HG03103 (cell line): Measurements from ENCODE around the gene NGFR.
"Not testable (repeated sequence)": the region's sequence is repeated elsewhere in the genome, so short reads cannot be mapped to it uniquely, and the experiment has no call there.

Source experiments
- ATAC-seq: cut with Tn5 transposase; IDR thresholded peaks from one replicate; pipeline ENCODE4 v1.9.1; 2021; ENCODE audit warnings: low read depth; ENCODE audit not compliant: unreplicated experiment

Gene NGFR

DNA sequence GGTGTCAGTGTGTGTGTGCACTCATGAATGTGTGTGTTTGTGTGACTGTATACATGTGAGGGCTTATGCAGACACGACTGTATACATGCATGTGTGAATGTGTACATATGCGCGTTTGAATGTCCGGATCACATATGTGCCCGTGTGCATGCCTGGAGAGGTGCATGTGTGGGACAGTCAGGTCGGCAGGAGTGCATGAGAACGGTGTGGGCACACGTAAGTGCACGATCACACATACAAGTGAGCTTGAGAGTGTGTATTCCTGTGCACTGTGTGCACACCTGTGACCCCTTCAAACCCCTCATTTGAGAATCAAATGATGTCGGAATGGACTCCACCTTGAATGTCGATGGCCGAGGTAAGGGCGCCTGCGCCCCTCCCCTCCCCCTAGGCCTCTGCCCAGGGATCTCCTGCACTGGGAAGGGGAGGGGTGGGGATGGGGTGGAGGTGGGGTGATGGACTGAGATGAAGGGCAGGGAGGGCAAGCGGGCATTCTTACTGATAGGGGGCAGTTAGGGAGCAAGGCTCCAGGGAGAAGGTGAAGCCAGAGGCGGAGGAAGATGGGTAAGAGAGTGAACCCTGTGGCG is 601 bp upstream of the NGFR start:
- no peak for ATAC-seq

DNA sequence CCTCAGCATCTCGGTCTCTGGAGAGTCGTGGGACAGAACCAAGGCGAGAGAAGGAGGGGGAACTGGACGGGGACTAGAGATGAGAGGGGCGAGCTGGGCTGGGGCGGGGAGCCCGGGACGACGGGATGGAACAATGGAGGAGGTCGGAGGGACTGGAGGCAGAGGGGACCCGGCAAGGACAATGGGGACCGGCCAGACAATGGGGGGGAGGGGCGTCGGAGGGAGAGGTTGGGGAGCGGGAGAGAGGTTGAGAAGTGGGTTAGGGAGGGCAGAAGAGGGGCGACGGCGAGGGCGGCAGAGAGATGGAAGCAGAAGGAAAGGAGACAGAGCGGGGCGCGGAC is 719 bp downstream of the NGFR start:
- no peak for ATAC-seq

DNA sequence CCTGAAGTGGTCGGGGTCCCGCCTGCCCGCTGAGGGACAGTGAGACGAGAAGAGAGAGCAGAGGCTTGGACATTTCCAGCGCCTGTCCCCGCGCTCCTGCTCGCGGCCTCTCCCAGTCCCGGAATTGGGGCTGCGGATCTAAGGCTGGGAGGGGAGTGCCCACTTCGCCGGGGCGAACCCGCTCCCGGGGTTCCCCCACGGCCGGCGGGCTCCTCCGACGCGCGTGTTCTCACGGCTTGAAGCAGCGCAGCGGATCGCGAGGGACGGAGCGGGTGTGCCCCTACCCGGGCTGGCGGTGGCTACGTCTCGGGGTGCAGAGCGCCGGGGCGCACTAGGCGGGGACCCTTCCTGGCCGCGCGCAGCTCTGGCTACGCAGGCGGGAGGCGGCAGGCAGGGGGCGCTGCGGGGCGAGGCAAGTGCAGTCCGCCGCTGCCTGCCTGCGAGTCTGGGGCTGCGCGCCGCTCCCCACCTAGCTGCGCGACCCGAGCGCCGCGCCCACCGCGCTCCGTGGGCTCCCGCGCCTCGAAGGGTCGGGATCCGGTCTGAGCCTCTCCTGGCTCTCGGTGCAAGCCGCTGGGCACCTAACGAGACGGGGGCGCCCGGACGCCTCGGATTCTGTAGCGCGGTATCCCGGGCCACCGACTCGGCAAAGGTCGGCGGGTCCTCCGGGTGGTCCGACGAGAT is 1.2 kb downstream of the NGFR start:
- ATAC-seq = no peak

DNA sequence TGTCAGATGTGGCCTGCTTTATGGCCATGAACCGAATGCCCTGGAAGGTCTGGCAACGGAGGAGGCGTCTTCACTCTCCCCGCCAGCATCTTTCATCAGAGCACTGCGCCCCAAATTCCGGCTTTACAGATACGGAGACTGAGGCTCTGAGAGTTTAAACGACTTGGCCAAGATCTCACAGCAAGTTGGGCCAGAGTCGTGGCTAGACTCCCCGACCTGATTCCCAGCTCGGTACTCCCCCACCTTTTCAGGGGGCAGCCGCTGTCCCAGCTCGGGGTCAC is 1.7 kb downstream of the NGFR start:
- no peak for ATAC-seq

DNA sequence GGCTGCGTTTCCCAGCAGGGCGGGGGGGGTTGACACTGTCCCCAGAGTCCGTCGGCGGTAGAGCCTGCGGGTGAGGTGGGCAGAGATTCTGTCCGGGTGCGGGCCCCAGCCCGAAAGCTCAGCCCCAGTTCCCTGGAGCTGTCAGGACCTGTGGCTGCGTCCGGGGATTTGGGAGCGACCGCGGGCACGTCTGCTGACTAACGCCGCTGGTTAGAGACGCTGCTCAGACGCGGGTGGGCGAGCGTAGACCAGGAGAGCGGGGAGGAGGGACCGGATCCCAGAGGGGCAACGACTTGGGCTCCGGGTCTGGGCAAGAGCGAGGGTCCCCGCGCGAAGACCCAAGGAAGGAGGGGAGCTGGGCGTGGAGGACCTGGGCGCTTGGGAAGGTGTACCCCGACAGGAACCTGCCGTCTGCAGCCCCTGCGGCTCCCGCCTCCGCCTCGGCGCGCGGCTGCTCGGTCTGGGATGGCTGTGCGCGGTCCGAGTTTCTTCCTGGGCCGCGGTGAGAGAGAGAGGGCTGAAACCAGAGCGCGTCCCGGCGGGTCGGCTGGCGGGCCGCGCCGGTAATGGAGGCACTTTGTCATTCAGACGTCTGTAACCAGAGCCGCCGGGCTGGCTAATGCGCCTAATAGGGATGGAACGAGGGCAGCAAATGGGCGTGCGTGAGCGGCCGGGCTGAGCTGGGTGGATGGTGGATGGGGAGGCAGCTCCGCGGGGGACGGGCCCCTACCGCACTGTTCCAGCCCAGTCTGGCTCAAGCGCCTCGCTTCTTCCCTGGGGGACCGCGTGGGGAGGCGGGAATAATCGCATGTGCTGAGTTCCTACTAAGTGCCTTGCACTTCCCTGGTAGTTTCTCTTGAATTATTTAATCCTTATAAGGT is 2.3 kb downstream of the NGFR start:
- ATAC-seq = no peak

DNA sequence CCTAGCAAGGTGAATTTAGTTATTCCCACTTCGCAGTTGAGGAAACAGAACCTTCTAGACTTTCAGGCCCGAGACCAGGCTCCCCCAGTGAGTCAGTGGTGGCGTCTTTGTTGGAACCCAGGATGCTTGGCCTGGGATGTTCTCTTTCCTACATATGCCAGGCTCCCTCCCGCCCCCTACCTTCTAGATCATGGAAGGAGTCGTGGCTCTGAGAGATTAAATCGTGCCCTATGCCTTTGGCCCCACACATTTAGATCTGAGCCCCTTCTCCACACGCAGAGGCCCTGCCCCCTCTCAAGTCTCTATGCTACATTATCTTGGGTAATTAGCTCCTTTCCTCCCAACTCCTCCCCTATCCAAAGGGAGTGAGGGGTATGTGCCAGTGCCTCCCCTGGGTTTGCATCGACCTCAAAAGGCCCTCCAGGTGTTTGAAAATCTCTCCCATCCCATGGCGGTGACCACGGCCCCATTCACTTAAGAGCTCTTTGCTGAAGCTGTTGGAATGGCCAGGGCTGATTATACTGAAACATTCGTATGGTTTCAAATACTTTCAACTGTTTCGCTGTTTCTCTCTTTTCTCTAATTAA is 3.0 kb downstream of the NGFR start:
- no peak for ATAC-seq

DNA sequence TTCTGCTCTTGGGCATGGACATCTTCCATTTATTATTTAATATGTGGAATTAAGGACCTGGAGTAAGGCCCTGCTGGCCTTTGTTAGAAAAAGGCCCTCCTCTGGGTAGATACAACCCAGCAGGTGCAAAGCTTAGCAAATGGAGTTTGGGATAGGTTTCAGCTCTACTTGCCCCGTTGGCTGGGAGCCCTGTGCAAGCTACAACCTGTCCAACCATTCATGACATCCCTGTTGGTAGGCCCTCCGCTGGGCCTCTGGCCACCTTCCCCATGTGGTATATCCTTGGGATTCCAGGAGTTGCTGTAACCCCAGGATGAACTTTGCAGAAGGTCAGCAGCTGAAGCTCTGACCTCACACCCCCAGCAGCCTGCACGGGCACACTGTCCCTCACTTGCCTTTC is 6.4 kb downstream of the NGFR start:
- ATAC-seq = no peak

DNA sequence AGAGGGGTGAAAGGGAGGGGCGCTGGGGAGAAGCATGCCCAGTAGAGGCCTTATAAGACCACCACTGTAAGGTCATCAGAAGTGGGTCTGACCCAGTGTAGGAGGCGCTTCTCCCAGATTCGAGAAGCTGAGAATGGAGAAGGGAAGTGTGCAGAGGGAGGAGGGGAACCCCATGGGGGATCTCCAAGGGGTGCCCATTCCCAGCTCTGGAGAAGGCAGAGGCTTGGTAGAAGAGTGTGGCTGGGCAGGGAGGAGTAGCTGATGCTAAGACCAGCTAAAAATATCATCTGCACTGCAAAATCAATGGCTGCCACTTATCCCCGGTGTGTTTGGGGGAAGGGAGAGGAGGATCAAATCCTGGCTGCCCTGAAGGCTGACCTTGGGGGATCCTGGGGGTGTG is 7.2 kb downstream of the NGFR start:
- no peak for ATAC-seq

DNA sequence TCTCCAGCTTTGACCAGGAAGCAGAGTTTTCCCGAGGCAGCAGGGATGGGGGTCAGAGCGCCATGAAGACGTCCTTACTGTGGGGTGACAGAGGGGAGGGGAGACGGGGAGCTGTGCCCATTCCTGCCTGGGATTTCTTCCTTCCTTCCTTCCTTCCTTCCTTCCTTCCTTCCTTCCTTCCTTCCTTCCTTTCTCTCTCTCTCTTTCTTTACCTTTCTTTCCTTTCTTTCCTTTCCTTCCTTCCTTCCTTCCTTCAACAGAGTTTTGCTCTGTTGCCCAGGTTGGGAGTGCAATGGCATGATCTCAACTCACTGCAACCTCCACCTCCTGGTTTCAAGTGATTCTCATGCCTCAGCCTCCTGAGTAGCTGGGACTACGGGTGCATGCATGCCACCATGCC is 7.6 kb downstream of the NGFR start:
- ATAC-seq = not testable (repeated sequence)

DNA sequence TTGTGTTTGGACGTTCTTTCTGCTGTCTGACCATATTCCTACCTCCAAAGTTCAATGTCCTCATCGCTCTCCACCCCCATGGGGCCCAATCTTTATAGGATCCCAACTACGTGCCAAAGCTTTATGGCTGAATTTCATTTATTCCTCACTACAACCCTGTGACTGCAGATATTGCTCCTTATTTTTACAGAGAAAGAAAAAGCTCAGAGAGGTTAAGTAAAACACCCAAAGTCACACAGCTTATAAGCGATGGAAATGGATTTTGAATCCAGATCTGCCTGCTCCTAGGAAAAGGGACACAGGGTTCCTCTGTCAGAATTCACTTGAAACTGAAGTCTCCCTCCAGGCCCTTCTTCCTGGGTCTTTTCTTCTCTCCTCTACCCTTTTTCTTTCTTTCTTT is 9.3 kb downstream of the NGFR start:
- ATAC-seq = no peak

DNA sequence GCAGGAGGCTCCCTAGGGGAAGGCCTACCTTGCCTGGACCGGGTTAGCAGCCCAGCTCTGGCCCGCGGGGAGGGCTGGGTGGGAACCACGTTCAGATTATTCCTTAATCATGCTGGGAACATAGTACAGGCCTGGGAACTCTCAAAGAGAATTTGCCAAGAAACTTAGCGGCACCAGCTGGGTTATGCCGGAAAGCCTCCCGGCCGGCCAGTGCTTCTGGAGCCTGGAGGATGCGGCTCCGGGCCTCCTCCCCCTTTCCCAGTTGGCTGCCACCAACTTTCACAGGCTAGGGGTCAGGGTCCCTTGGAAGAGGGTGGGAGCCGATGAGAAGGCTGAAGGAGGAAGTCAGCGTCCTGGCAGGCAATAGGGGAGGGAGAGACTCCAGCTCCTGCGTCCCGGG is 10.8 kb downstream of the NGFR start:
- ATAC-seq = no peak

DNA sequence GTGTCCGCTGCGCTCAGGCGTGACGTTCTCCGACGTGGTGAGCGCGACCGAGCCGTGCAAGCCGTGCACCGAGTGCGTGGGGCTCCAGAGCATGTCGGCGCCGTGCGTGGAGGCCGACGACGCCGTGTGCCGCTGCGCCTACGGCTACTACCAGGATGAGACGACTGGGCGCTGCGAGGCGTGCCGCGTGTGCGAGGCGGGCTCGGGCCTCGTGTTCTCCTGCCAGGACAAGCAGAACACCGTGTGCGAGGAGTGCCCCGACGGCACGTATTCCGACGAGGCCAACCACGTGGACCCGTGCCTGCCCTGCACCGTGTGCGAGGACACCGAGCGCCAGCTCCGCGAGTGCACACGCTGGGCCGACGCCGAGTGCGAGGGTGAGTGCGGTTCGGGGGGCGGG is 11.2 kb downstream of the NGFR start:
- no peak for ATAC-seq

DNA sequence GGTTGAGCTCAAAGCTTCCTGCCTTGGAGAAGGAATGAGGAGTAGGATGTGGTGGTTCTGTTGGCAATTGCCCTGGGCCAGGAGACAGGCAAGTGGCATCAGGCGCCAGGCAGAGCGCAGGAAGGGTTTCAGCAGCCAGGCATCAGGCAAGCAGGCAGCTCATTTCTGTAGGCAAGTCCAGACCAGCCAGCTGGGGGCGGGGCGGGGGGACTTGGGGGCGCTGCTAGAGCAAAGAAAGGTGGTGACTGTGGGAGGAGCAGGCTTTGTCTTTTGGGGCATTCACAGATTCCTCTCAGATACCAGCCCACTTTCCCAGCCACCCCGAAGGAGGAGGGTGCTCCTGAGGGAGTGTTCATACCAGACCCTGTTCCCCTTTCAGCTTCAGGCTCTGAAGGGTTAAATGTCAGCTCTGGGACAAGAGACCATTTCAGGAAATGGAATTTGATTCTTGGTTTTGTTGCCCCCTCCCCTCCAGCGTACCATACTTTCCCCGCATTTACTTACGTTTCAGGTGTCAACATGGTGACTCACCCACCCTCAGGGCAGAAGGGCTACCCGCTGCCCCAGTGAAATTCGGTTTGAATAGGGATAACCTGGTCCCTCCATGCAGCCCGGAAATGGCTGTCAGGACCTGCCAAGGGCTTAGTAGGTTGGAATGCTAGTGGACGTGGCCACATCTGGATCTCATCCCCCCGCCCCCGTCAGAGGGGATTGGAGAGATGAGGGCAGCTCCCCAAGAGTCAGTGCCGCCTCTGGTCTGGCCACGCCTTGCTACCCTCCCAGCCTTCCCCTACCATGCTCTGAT is 13.2 kb downstream of the NGFR start:
- ATAC-seq = no peak

DNA sequence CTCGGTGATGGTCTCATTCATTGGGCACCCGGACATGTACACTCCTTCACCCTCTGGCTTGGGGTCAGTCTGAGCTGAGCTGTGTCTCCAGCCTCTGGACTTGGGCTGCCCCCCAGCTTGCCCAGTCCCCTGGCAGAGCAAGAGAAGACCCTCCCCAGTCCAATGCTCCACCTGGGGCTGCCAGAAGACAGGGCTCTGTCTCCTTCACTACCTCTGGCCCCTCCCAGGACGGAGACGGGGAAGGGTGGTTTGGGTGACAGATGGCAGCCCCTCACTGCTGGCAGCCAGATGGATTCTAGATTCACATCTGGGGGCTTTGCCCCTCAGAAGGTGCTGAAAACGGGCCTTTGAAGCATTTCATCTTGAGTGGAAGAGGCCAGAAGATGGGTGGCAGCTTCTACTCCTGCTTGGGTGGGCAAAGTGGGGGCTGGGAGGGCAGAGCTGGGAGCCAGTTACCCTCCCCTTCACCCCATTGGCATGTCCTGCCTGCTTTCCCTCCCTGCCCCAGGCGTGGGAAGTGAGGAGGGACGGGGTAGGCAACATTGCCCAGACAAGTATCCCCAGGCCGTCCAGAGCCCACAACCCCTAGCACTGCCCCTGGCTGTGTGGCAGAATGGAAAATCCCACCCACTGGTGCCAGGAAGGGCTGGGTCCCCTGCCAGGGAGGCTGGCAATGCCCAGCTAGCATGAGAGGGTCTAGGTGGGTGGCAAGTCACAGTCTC is 13.9 kb downstream of the NGFR start:
- ATAC-seq = no peak

DNA sequence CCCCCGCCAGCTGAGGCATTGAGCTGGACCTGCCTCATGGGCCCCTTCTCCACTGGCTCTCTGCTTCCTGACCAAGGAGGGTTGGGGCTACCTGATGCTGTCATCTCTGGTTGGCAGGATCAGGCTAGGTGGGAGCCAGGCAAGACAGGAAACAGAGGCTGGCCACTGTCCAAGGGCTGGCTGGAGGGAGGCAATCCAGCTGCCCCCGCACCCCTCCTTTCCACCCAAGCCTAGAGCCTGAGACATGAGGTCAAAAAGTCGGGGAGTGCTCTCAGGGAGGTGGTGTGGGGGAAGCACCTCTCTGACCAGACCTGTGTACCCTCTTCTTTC is 14.5 kb downstream of the NGFR start:
- ATAC-seq = no peak

DNA sequence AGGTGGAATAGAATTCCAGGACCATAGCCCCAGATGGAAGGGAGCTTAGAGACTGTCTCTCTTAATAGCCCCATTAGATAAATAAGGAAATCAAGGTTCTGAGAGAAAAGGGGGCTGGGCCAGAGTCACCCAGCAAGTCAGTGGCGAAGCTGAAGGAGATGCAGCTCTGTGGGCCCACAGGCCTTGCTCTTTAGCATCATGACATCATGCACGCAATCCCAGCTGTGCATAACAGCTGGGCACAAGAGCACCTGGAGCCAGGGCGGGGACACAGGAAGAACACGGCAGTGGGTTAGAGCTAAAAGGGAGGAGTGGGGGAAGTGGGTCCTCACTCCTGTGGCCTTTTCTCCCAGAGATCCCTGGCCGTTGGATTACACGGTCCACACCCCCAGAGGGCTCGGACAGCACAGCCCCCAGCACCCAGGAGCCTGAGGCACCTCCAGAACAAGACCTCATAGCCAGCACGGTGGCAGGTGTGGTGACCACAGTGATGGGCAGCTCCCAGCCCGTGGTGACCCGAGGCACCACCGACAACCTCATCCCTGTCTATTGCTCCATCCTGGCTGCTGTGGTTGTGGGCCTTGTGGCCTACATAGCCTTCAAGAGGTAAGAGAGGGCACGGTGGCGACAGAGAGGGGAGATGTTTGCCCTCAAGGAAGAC is 15.1 kb downstream of the NGFR start:
- ATAC-seq = no peak

DNA sequence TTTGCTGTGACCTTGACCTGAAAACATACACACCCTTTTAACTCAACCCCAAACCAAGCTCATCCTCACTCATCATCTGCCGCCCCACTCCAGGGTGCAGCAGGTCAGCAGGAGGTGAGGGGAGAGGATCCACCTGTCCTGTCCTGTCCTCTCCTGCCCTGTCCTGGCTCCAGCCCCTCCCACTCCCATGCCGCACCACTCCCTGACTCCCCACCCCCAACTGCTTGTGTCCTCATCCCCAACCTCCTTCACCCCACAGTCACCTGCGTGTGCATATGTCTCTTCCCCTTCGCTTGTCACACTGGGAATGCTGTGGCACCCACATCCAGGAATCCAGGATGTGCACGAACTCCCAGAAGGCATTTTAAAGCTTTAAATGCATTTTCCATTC is 15.6 kb downstream of the NGFR start:
- ATAC-seq = no peak

DNA sequence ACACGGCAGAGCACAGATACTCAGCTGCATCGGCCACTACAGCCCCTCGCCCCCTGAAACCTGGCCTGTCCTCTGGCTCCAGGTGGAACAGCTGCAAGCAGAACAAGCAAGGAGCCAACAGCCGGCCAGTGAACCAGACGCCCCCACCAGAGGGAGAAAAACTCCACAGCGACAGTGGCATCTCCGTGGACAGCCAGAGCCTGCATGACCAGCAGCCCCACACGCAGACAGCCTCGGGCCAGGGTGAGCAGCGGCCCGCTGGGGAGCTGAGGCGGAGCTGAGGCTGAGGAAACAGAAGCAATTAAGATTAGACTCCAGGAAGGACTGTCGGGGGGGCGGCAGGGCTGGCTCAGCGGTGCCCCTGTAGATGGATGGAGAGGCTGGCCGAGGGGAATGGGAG is 16.7 kb downstream of the NGFR start:
- no peak for ATAC-seq

DNA sequence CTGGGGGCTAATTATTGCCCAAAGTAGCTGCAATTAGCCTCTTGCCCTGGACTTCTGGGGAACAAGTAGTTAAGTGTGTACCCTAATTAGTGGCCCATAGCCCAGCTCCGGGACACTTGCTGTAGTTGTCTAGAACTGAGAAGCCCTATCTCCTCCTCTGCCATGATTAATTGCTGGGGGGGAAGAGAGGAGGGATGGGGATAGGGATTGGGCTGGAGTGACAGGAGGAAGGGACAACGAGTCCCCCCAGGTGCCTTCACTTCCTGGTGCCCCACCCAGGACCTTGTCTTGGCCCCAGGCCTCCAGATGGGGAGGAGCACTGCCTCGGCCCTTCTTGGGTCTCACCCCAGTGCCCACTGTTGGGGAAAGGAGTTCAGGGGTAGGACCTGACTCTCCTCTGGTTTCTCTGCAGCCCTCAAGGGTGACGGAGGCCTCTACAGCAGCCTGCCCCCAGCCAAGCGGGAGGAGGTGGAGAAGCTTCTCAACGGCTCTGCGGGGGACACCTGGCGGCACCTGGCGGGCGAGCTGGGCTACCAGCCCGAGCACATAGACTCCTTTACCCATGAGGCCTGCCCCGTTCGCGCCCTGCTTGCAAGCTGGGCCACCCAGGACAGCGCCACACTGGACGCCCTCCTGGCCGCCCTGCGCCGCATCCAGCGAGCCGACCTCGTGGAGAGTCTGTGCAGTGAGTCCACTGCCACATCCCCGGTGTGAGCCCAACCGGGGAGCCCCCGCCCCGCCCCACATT is 17.4 kb downstream of the NGFR start:
- ATAC-seq = no peak
